Left lung (tissue), 10 donors: ENCODE data around the gene CEBPA. TPM values are rescaled to one million over a fixed set of nuclear protein-coding genes. Genes with fewer than 3 reads are reported as not detected.
A peak's percentile ranks its signal among the peaks of the same experiment; 100 is the strongest.

Experiments used
- ATAC-seq: fragments of 200-7000 bp; cut with Tn5 transposase; one replicate; pipeline ENCODE4 v1.9.1; 2020; ENCODE audit warnings: moderate library complexity
- DNase-seq, 4 donors: peaks; one replicate each; pipeline ENCODE4 v3.0.0-alpha.2; 2013 to 2020
- H3K27ac ChIP-seq, 2 donors: fragments of 200-600 bp; sonication (generic) in 1 of 2; one replicate each; pipeline versions ENCODE4 v1.5.0 to v1.8.0; 2020 to 2021
- H3K27me3 ChIP-seq, 2 donors: fragments of 200-600 bp; sonication (generic) in 1 of 2; one replicate each; pipeline versions ENCODE4 v1.5.0 to v1.8.0; 2020 to 2021
- H3K36me3 ChIP-seq, 2 donors: fragments of 200-600 bp; sonication (generic) in 1 of 2; one replicate each; pipeline versions ENCODE4 v1.5.0 to v1.8.0; 2020 to 2021
- H3K4me1 ChIP-seq, 2 donors: fragments of 200-600 bp; one replicate each; pipeline ENCODE4 v1.8.0; 2021
- H3K4me3 ChIP-seq, 2 donors: fragments of 200-600 bp; sonication (generic) in 1 of 2; one replicate each; pipeline versions ENCODE4 v1.5.0 to v1.8.0; 2020 to 2021; ENCODE audit warnings: mild to moderate bottlenecking in 1 of 2
- H3K9me3 ChIP-seq, 2 donors: fragments of 200-600 bp; sonication (generic) in 1 of 2; one replicate each; pipeline versions ENCODE4 v1.5.0 to v1.8.0; 2020 to 2021
- CTCF ChIP-seq, 2 donors: fragments of 200-600 bp; sonication (generic) in 1 of 2; IDR thresholded peaks; one replicate each; pipeline versions ENCODE4 v1.5.0 to v1.8.0; 2021; ENCODE audit warnings: antibody characterized with exemption in 2 of 2
- intact Hi-C, 2 donors: fragments of 100-400 bp; cut with DNase I; formaldehyde crosslinking; loops; one replicate each; pipeline versions ENCODE4 v1.11.2 to v1.14.2; 2022
- polyA plus RNA-seq, 6 donors: library from polyadenylated mRNA; unstranded; fragments of 120-200 nt; gene quantifications; one replicate each; pipeline ENCODE4 v1.2.1, GENCODE V29; 2013; ENCODE audit not compliant: insufficient read length in 6 of 6
- total RNA-seq, 2 donors: library from RNA; stranded (reverse); fragmentation: NEBNext Ultra II Directional; extraction: Animal tissue kit (Norgen Biotek cat#: 25700); gene quantifications; one replicate each; pipeline ENCODE4 v1.2.1, GENCODE V29; 2021
- donor health status: DM: no; HTN: yes; CAD: no.
- donor health status: DM: no; HTN: no; CAD: no.

CEBPA gene
- total and polyA plus RNA-seq, 8 donors: 11.2 to 93.8 (median 16.5) TPM

GRCh38 chr19:33273881-33274662 is 28.3 kb downstream of the CEBPA start:
- peak in 3 of 4 donors; percentile 71 to 82 (median 81) for DNase-seq
- peak; percentile 88 for ATAC-seq
- Histone ChIP-seq H3K4me3 (no peak overlapping the region), H3K27me3 (no peaks in the 10 kb centered on the region), H3K36me3 (no peaks in the 10 kb centered on the region), H3K4me1 (peaks cover 16 to 38% of the 10 kb centered on the region in 2 donors), H3K9me3 (no peaks in the 10 kb centered on the region), H3K27ac (peak overlapping the region; percentile 63 to 82)
- intact Hi-C loops: no loop called here
- TF ChIP-seq CTCF (IDR thresholded peaks at IDR 0.05): no peak

- no peak overlapping the region for H3K4me3 ChIP-seq
- no peaks in the 10 kb centered on the region for H3K36me3 ChIP-seq
- peaks cover 16 to 38% of the 10 kb centered on the region in 2 donors for H3K4me1 ChIP-seq
- H3K27me3 ChIP-seq: peaks cover 0 to under 1% of the 10 kb centered on the region in 2 donors
- TF ChIP-seq CTCF (IDR thresholded peaks at IDR 0.05): no peak
- DNase-seq (peak in 1 of 4 donors; percentile 69), ATAC-seq (peak; percentile 5)
- intact Hi-C loops: no loop called here
- H3K9me3 ChIP-seq: no peaks in the 10 kb centered on the region
- H3K27ac ChIP-seq: peak overlapping the region; percentile 63 to 82
Observed at GRCh38 chr19:33273065-33273736, 29.1 kb downstream of the CEBPA start.

- TF ChIP-seq CTCF (IDR thresholded peaks at IDR 0.05): no peak
- H3K27me3 ChIP-seq: peaks cover 0 to 7% of the 10 kb centered on the region in 2 donors
- peaks cover 16 to 44% of the 10 kb centered on the region in 2 donors for H3K4me1 ChIP-seq
- no peak overlapping the region for H3K4me3 ChIP-seq
- ATAC-seq (no peak), DNase-seq (peak in 1 of 4 donors; percentile 30)
- intact Hi-C loops: no loop called here
- H3K27ac ChIP-seq: no peak overlapping the region
- H3K36me3 ChIP-seq: no peaks in the 10 kb centered on the region
- no peaks in the 10 kb centered on the region for H3K9me3 ChIP-seq
Observed at GRCh38 chr19:33271246-33272021, 30.9 kb downstream of the CEBPA start.

- H3K27me3 ChIP-seq: peaks cover 0 to 7% of the 10 kb centered on the region in 2 donors
- DNase-seq (no peak), ATAC-seq (no peak)
- no peak overlapping the region for H3K4me3 ChIP-seq
- intact Hi-C loops: no loop called here
- H3K27ac ChIP-seq: no peak overlapping the region
- H3K9me3 ChIP-seq: no peaks in the 10 kb centered on the region
- H3K4me1 ChIP-seq: peaks cover 16 to 44% of the 10 kb centered on the region in 2 donors
- TF ChIP-seq CTCF (IDR thresholded peaks at IDR 0.05): no peak
- no peaks in the 10 kb centered on the region for H3K36me3 ChIP-seq
Observed at GRCh38 chr19:33270769-33271168, 31.6 kb downstream of the CEBPA start.
